GM12892 (cell line): ENCODE measurements around the gene MOB3B.

Experiments used
- POLR2A ChIP-seq: IDR thresholded peaks from 2 replicates; pipeline ENCODE4 v1.6.1; 2011; ENCODE audit warnings: low read depth, low read length, control low read depth
- POLR2AphosphoS5 ChIP-seq: IDR thresholded peaks from 2 replicates; pipeline ENCODE4 v1.6.1; 2011; ENCODE audit warnings: low read depth, low read length, control low read depth
- TAF1 ChIP-seq: IDR thresholded peaks from 2 replicates; pipeline ENCODE4 v1.6.1; 2011; ENCODE audit warnings: low read depth, mild to moderate bottlenecking, control low read depth, low read length, borderline replicate concordance

DNA sequence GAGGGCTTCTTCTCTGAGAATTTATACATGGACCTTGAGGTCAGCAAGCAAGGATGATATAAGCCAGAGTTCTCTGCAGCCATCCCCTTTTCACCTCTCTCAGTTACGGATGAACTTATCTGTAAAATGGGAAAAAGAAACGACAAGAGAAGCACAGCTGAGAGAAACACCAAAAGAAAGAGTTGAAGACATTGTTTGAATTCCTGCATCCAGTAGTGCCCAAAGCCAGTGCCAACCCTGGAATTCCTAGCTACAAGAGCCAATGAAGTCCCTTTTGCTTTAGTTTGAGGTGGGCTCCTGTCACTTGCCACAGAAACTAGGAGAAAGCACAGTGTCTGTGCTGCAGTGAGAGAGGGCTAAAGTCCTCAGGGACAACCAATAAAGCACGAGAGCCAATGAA lies 6.6 kb upstream of the MOB3B start:
- TF ChIP-seq POLR2A = no peak
- TF ChIP-seq POLR2AphosphoS5 = no peak
- no peak for TF ChIP-seq TAF1
